Fibroblast of lung (primary cell): ENCODE results near the gene CALHM3. TPM values are rescaled to one million over a fixed set of nuclear protein-coding genes. Genes with fewer than 3 reads are reported as not detected.

Experiments used
- DNase-seq, 2 donors: peaks; one replicate each; pipeline versions ENCODE4 v3.0.0 to v3.0.0-alpha.2; 2010; ENCODE audit warnings: low read depth in 2 of 2
- H2AFZ ChIP-seq: 2 replicates; pipeline ENCODE4 v1.5.1; 2012; ENCODE audit warnings: low read length, control low read depth, inconsistent platforms
- H3K27ac ChIP-seq: 2 replicates; pipeline ENCODE4 v1.5.1; 2011; ENCODE audit warnings: low read length, control low read depth; ENCODE audit not compliant: insufficient read depth
- H3K27me3 ChIP-seq: 2 replicates; pipeline ENCODE4 v1.5.1; 2011; ENCODE audit warnings: mild to moderate bottlenecking, low read length; ENCODE audit not compliant: control insufficient read depth, insufficient read depth
- H3K36me3 ChIP-seq: 2 replicates; pipeline ENCODE4 v1.5.1; 2011; ENCODE audit warnings: low read length; ENCODE audit not compliant: control insufficient read depth, insufficient read depth
- H3K4me1 ChIP-seq: 2 replicates; pipeline ENCODE4 v1.5.1; 2011; ENCODE audit warnings: low read length; ENCODE audit not compliant: control insufficient read depth, insufficient read depth; ENCODE audit errors: extremely low read depth
- H3K4me2 ChIP-seq: 2 replicates; pipeline ENCODE4 v1.5.1; 2011; ENCODE audit warnings: low read length, control low read depth; ENCODE audit not compliant: insufficient read depth; ENCODE audit errors: extremely low read depth
- H3K4me3 ChIP-seq, 4 experiments: fragments of 200-600 bp in 1 of 4; sonication (generic) in 1 of 4; replicated peaks in 1 of 4; 2 replicates each; pipeline ENCODE4 v1.5.1; 2011 to 2016; ENCODE audit warnings: low read length in 4 of 4, low read depth in 3 of 4, mild to moderate bottlenecking in 3 of 4, control low read depth in 2 of 4, inconsistent platforms in 1 of 4, mixed read lengths in 1 of 4; ENCODE audit not compliant: insufficient read depth in 1 of 4; ENCODE audit errors: control extremely low read depth in 1 of 4
- H3K79me2 ChIP-seq: 2 replicates; pipeline ENCODE4 v1.5.1; 2012; ENCODE audit warnings: mild to moderate bottlenecking, low read length, inconsistent platforms; ENCODE audit not compliant: control insufficient read depth, insufficient read depth
- H3K9ac ChIP-seq: 2 replicates; pipeline ENCODE4 v1.5.1; 2011; ENCODE audit warnings: mild to moderate bottlenecking, low read length, control low read depth; ENCODE audit not compliant: insufficient read depth
- H3K9me3 ChIP-seq: 2 replicates; pipeline ENCODE4 v1.5.1; 2012; ENCODE audit warnings: low read depth, low read length; ENCODE audit not compliant: control insufficient read depth, insufficient read depth
- H4K20me1 ChIP-seq: 2 replicates; pipeline ENCODE4 v1.5.1; 2011; ENCODE audit warnings: low read length; ENCODE audit not compliant: control insufficient read depth, insufficient read depth; ENCODE audit errors: extremely low read depth
- EZH2 ChIP-seq: IDR thresholded peaks from 2 replicates; pipeline ENCODE4 v1.5.1; 2012; ENCODE audit warnings: low read length, control low read depth, mild to moderate bottlenecking; ENCODE audit errors: missing control alignments
- polyA plus RNA-seq, 2 donors: library from polyadenylated mRNA; depleted of rRNA in 1 of 2; stranded (reverse) in 1 of 2; unstranded in 1 of 2; fragments of >200 nt; gene quantifications; 2 replicates each; pipeline ENCODE4 v1.2.1, GENCODE V29; 2011 to 2012; ENCODE audit warnings: missing spikeins in 1 of 2
- total RNA-seq: library from RNA; depleted of rRNA; stranded (reverse); fragments of >200 nt; gene quantifications from 2 replicates; pipeline ENCODE4 v1.2.1, GENCODE V29; 2014
- TF ChIP-seq, protein P1 (sequence below), 2 donors: IDR thresholded peaks in 1 of 2; conservative IDR thresholded peaks in 1 of 2; 1 replicate in 1 of 2; 2 replicates in 1 of 2; pipeline ENCODE4 v1.5.1; 2011 to 2012; ENCODE audit warnings: low read length in 2 of 2, control low read depth in 1 of 2, inconsistent platforms in 1 of 2, low read depth in 1 of 2, mild to moderate bottlenecking in 1 of 2

The CALHM3 gene
- total and polyA plus RNA-seq, 2 donors (not counting 1 experiment from before 2014, with no cell fraction given), result not detected

- Histone ChIP-seq H3K79me2 (no peaks in the 10 kb centered on the region), H3K4me1 (peaks cover 2% of the 10 kb centered on the region), H3K27me3 (no peaks in the 10 kb centered on the region), H3K9ac (no peak overlapping the region), H3K9me3 (no peaks in the 10 kb centered on the region), H3K4me2 (no peak overlapping the region), H3K27ac (no peak overlapping the region), H2AFZ (no peak overlapping the region), H3K4me3 (no peak overlapping the region), H4K20me1 (no peaks in the 10 kb centered on the region), H3K36me3 (no peaks in the 10 kb centered on the region)
- no peak for DNase-seq
- TF ChIP-seq EZH2, result no peak
- TF ChIP-seq, protein P1, sequence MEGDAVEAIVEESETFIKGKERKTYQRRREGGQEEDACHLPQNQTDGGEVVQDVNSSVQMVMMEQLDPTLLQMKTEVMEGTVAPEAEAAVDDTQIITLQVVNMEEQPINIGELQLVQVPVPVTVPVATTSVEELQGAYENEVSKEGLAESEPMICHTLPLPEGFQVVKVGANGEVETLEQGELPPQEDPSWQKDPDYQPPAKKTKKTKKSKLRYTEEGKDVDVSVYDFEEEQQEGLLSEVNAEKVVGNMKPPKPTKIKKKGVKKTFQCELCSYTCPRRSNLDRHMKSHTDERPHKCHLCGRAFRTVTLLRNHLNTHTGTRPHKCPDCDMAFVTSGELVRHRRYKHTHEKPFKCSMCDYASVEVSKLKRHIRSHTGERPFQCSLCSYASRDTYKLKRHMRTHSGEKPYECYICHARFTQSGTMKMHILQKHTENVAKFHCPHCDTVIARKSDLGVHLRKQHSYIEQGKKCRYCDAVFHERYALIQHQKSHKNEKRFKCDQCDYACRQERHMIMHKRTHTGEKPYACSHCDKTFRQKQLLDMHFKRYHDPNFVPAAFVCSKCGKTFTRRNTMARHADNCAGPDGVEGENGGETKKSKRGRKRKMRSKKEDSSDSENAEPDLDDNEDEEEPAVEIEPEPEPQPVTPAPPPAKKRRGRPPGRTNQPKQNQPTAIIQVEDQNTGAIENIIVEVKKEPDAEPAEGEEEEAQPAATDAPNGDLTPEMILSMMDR (conservative IDR thresholded peaks at IDR 0.05 in 1 of 2, IDR thresholded peaks at IDR 0.05 in 1 of 2; ENCODE audit: low read depth in 1 of 2, low read length in 2 of 2), result no peak
These were observed 3.6 kb downstream of the CALHM3 start for GRCh38 chr10:103475437-103475836.

GRCh38 chr10:103474077-103474476, 5.0 kb downstream of the CALHM3 start:
- no peaks in the 10 kb centered on the region for H3K36me3 ChIP-seq
- H4K20me1 ChIP-seq, result no peaks in the 10 kb centered on the region
- no peaks in the 10 kb centered on the region for H3K9me3 ChIP-seq
- H3K4me2 ChIP-seq, result no peak overlapping the region
- H3K9ac ChIP-seq, result no peak overlapping the region
- TF ChIP-seq, protein P1 (conservative IDR thresholded peaks at IDR 0.05 in 1 of 2, IDR thresholded peaks at IDR 0.05 in 1 of 2; ENCODE audit: low read depth in 1 of 2, low read length in 2 of 2), result no peak
- H3K27me3 ChIP-seq, result no peaks in the 10 kb centered on the region
- peaks cover 2% of the 10 kb centered on the region for H3K4me1 ChIP-seq
- DNase-seq, result no peak
- H3K4me3 ChIP-seq, result no peak overlapping the region
- H2AFZ ChIP-seq, result no peak overlapping the region
- no peak overlapping the region for H3K27ac ChIP-seq
- no peaks in the 10 kb centered on the region for H3K79me2 ChIP-seq

DNA sequence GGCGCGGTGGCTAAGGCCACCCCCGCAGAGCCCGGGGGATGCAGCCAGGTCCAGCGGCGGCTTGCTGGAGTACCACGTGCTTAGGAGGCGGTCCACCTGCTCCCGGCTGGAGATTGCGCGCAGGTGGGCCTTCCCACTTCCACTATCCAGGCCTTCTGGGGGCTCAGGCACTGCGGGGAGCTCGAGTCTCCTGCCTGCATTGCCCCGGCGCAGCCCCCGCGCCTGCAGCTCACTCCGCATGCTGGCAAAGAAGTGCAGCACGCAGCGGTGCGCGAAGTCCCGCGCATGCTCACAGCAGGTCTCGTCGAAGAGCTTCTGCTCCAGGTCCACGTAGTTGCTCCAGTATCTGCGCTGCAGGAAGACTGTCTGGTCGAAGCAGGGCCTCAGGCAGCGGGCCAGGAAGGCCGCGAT, 5.8 kb downstream of the CALHM3 start:
- Histone ChIP-seq H3K79me2 (no peaks in the 10 kb centered on the region), H3K9ac (no peak overlapping the region), H3K27me3 (no peaks in the 10 kb centered on the region), H4K20me1 (no peaks in the 10 kb centered on the region), H3K4me3 (no peak overlapping the region), H3K4me1 (peaks cover 2% of the 10 kb centered on the region), H3K4me2 (no peak overlapping the region), H3K27ac (no peak overlapping the region), H2AFZ (no peak overlapping the region), H3K9me3 (no peaks in the 10 kb centered on the region), H3K36me3 (no peaks in the 10 kb centered on the region)
- TF ChIP-seq, protein P1 (conservative IDR thresholded peaks at IDR 0.05 in 1 of 2, IDR thresholded peaks at IDR 0.05 in 1 of 2; ENCODE audit: low read depth in 1 of 2, low read length in 2 of 2), result no peak
- TF ChIP-seq EZH2, result no peak
- DNase-seq, result no peak
